HepG2 (cell line): ENCODE results near the gene ASH1L. TPM values are rescaled to one million over a fixed set of nuclear protein-coding genes. Genes with fewer than 3 reads are reported as not detected.
A peak's percentile ranks its signal among the peaks of the same experiment; 100 is the strongest.

Source experiments
- AGO2 ChIP-seq: fragments of 200-400 bp; formaldehyde crosslinking; optimal IDR thresholded peaks from 2 replicates; pipeline ENCODE3; 2017; ENCODE audit warnings: mild to moderate bottlenecking, low read depth, low read length, moderate library complexity
- DMAP1 ChIP-seq: IDR thresholded peaks from 2 replicates; pipeline ENCODE4 v1.6.1; 2016
- EP300 ChIP-seq, 3 experiments: sonication (generic) in 1 of 3; formaldehyde crosslinking in 1 of 3; IDR thresholded peaks; 2 replicates each; pipeline versions ENCODE4 v1.5.1 to v1.6.1; 2011 to 2020; ENCODE audit warnings: low read depth in 2 of 3, low read length in 2 of 3, borderline replicate concordance in 1 of 3, improper control_type of control experiment in 1 of 3, mild to moderate bottlenecking in 1 of 3, missing genetic modification reagents in 1 of 3, moderate library complexity in 1 of 3
- FUBP1 ChIP-seq: sonication (generic); formaldehyde crosslinking; IDR thresholded peaks from 2 replicates; pipeline ENCODE4 v1.5.1; 2020; ENCODE audit warnings: missing genetic modification reagents, mild to moderate bottlenecking, borderline replicate concordance
- MYC ChIP-seq: sonication (generic); formaldehyde crosslinking; IDR thresholded peaks from 2 replicates; pipeline ENCODE4 v1.9.0; 2021; ENCODE audit warnings: missing genetic modification reagents, borderline replicate concordance
- PPARG ChIP-seq: conservative IDR thresholded peaks from 2 replicates; pipeline ENCODE4 v1.6.1; 2016; ENCODE audit warnings: missing biosample characterization, missing genetic modification reagents
- SOX13 ChIP-seq, 3 experiments: fragments of 450-650 bp in 1 of 3; sonication (generic) in 1 of 3; formaldehyde crosslinking in 1 of 3; IDR thresholded peaks in 2 of 3; conservative IDR thresholded peaks in 1 of 3; 2 replicates each; pipeline versions ENCODE4 v1.5.0 to v1.6.1; 2016 to 2020; ENCODE audit warnings: antibody characterized with exemption in 1 of 3, mild to moderate bottlenecking in 1 of 3, missing compliant biosample characterization in 1 of 3, missing genetic modification reagents in 1 of 3, moderate library complexity in 1 of 3
- SP2 ChIP-seq: sonication (generic); formaldehyde crosslinking; IDR thresholded peaks from 2 replicates; pipeline ENCODE4 v1.5.1; 2020; ENCODE audit warnings: mild to moderate bottlenecking, missing genetic modification reagents
- ZBED4 ChIP-seq: sonication (generic); formaldehyde crosslinking; IDR thresholded peaks from 2 replicates; pipeline ENCODE4 v1.4.0; 2020; ENCODE audit warnings: missing genetic modification reagents, borderline replicate concordance
- ZGPAT ChIP-seq: IDR thresholded peaks from 2 replicates; pipeline ENCODE4 v1.6.1; 2016; ENCODE audit warnings: mild to moderate bottlenecking
- ZNF34 ChIP-seq: sonication (generic); formaldehyde crosslinking; IDR thresholded peaks from 2 replicates; pipeline ENCODE4 v1.4.0; 2020; ENCODE audit warnings: mild to moderate bottlenecking, missing genetic modification reagents, borderline replicate concordance
- ZNF430 ChIP-seq: sonication (generic); formaldehyde crosslinking; IDR thresholded peaks from 2 replicates; pipeline ENCODE4 v1.9.0; 2021; ENCODE audit warnings: mild to moderate bottlenecking, missing genetic modification reagents
- ZNF607 ChIP-seq: sonication (generic); formaldehyde crosslinking; IDR thresholded peaks from 2 replicates; pipeline ENCODE4 v1.5.1; 2020; ENCODE audit warnings: missing genetic modification reagents, mild to moderate bottlenecking, borderline replicate concordance
- ZNF670 ChIP-seq: sonication (generic); formaldehyde crosslinking; IDR thresholded peaks from 2 replicates; pipeline ENCODE4 v1.8.0; 2022; ENCODE audit warnings: mild to moderate bottlenecking, missing genetic modification reagents, borderline replicate concordance
- ZNF709 ChIP-seq: sonication (generic); formaldehyde crosslinking; IDR thresholded peaks from 2 replicates; pipeline ENCODE4 v1.5.0; 2020; ENCODE audit warnings: mild to moderate bottlenecking, missing genetic modification reagents
- ZNF777 ChIP-seq: sonication (generic); formaldehyde crosslinking; IDR thresholded peaks from 2 replicates; pipeline ENCODE4 v1.4.0; 2020; ENCODE audit warnings: missing genetic modification reagents
- ZNF781 ChIP-seq: sonication (generic); formaldehyde crosslinking; IDR thresholded peaks from 2 replicates; pipeline ENCODE4 v1.5.1; 2020; ENCODE audit warnings: borderline replicate concordance, mild to moderate bottlenecking, missing genetic modification reagents; ENCODE audit errors: not compliant biosample characterization
- ZNF782 ChIP-seq: sonication (generic); formaldehyde crosslinking; IDR thresholded peaks from 2 replicates; pipeline ENCODE4 v1.4.0; 2020; ENCODE audit warnings: missing genetic modification reagents, mild to moderate bottlenecking, borderline replicate concordance
- ZNF788 ChIP-seq: sonication (generic); formaldehyde crosslinking; IDR thresholded peaks from 2 replicates; pipeline ENCODE4 v1.5.0; 2020; ENCODE audit warnings: mild to moderate bottlenecking, missing genetic modification reagents, borderline replicate concordance
- polyA plus RNA-seq, 8 experiments: library from polyadenylated mRNA; depleted of rRNA in 3 of 8; stranded (reverse) in 7 of 8; unstranded in 1 of 8; fragments of >200 nt; fragmentation: Illumina TruSeq in 4 of 8; extraction: Trizol in 4 of 8; gene quantifications; 2 replicates each; pipeline versions ENCODE4 v1.2.1 to v1.2.3, GENCODE V29; 2011 to 2016; ENCODE audit warnings: low read depth in 4 of 8, missing spikeins in 1 of 8, mixed read lengths in 1 of 8; ENCODE audit not compliant: insufficient read depth in 1 of 8
- total RNA-seq, 5 experiments: library from RNA; depleted of rRNA; stranded (reverse); fragments of >200 nt; fragmentation: Illumina TruSeq; extraction: Trizol; gene quantifications; 2 replicates each; pipeline ENCODE4 v1.2.3, GENCODE V29; 2016; ENCODE audit warnings: low read depth in 1 of 5

Gene ASH1L
- total and polyA plus RNA-seq, 2 of the 13 experiments (the other 11 are each of a cell fraction or from before 2014, with no cell fraction given) = 10.2 to 15.3 TPM

- TF ChIP-seq FUBP1 (CRISPR knock-in tag) (no peak), ZNF34 (CRISPR knock-in tag) (0 out of 2 replicates have a peak, but pooled peaks have one; percentile 24), AGO2 (peak; percentile 21), ZNF430 (CRISPR knock-in tag) (no peak), ZNF670 (CRISPR knock-in tag) (peak; percentile 39; the same call in 1 of the 2 replicates), PPARG (CRISPR knock-in tag) (no peak), DMAP1 (CRISPR knock-in tag) (no peak), ZNF788 (CRISPR knock-in tag) (peak; percentile 60), ZNF777 (CRISPR knock-in tag) (no peak), MYC (CRISPR knock-in tag) (0 out of 2 replicates have a peak, but pooled peaks have one; percentile 52), SP2 (CRISPR knock-in tag) (peak; percentile 62), ZNF607 (CRISPR knock-in tag) (peak; percentile 79; the same call in 1 of the 2 replicates), SOX13 (IDR thresholded peaks at IDR 0.05) (no peak), SOX13 (CRISPR knock-in tag; conservative IDR thresholded peaks at IDR 0.05 in 1 of 2, IDR thresholded peaks at IDR 0.05 in 1 of 2) (peak in 1 of 2 experiments; percentile 21; a peak in 1 of 4 replicates), ZGPAT (CRISPR knock-in tag) (peak; percentile 46; the same call in 1 of the 2 replicates), ZBED4 (peak; percentile 69; the same call in 1 of the 2 replicates), ZNF781 (CRISPR knock-in tag) (no peak), ZNF709 (CRISPR knock-in tag) (0 out of 2 replicates have a peak, but pooled peaks have one; percentile 43), EP300 (IDR thresholded peaks at IDR 0.05; ENCODE audit: low read depth in 2 of 2, low read length in 2 of 2) (0 out of 4 replicates have a peak, but pooled peaks of 1 of the 2 experiments have one; percentile 7), EP300 (CRISPR knock-in tag; IDR thresholded peaks at IDR 0.05; ENCODE audit: borderline replicate concordance) (no peak), ZNF782 (CRISPR knock-in tag) (no peak)
These were observed 239.5 kb downstream of the ASH1L start (continued) for GRCh38 chr1:155322953-155323728.
